ENCODE data around the gene HELLS. TPM values are rescaled to one million over a fixed set of nuclear protein-coding genes. Genes with fewer than 3 reads are reported as not detected.
"Not testable (repeated sequence)": the region's sequence is repeated elsewhere in the genome, so short reads cannot be mapped to it uniquely, and the experiment has no call there.

The HELLS gene
- total RNA-seq, 1 donor from 2014 or later: 314 TPM

DNA sequence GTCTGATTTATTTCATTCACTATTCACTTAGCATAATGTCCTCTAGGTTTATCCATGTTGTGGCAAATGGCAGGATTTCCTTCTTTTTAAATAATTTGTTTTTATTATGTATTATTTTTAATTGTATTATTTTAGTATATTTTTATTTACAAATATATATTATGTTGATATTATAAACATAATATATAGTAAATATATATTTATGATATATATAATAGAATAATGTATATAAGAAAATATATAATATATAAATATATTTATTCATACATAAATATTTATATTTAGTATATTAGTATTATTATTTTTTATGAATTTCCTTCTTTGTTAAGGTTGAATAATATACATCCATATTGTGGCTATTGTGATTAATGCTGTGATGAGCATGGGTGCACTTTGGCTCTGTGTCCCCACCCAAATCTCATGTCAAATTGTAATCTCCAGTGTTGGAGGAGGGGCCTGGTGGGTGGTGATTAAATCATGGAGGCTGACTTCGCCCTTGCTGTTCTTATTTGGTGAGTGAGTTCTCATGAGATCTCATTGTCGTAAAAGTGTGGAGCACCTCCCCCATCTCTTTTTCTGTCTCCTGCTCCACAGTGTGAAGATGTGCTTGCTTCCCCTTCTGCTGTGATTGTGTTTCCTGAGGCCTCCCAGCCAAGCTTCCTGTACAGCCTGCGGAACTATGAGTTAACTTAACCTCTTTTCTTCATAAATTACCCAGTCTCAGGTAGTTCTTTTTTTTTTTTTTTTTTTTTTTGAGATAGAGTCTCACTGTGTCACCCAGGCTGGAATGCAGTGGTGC is 85.7 kb downstream of the HELLS start:
- H3K27ac ChIP-seq: no peak overlapping the region
- H3K4me3 Mint-ChIP-seq: no peak overlapping the region
- no peaks in the 10 kb centered on the region for H3K27me3 ChIP-seq
- H3K27ac Mint-ChIP-seq: no peak overlapping the region
- H4K20me1 ChIP-seq (ENCODE audit: low read depth): no peaks in the 10 kb centered on the region
- H3K27me3 Mint-ChIP-seq (ENCODE audit: insufficient read depth, low read depth): no peaks in the 10 kb centered on the region
- no peaks in the 10 kb centered on the region for H3F3A ChIP-seq (ENCODE audit: low read depth)
- DNase-seq (ENCODE audit: low spot score): no peak
- TF ChIP-seq, protein P1, sequence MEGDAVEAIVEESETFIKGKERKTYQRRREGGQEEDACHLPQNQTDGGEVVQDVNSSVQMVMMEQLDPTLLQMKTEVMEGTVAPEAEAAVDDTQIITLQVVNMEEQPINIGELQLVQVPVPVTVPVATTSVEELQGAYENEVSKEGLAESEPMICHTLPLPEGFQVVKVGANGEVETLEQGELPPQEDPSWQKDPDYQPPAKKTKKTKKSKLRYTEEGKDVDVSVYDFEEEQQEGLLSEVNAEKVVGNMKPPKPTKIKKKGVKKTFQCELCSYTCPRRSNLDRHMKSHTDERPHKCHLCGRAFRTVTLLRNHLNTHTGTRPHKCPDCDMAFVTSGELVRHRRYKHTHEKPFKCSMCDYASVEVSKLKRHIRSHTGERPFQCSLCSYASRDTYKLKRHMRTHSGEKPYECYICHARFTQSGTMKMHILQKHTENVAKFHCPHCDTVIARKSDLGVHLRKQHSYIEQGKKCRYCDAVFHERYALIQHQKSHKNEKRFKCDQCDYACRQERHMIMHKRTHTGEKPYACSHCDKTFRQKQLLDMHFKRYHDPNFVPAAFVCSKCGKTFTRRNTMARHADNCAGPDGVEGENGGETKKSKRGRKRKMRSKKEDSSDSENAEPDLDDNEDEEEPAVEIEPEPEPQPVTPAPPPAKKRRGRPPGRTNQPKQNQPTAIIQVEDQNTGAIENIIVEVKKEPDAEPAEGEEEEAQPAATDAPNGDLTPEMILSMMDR (IDR thresholded peaks at IDR 0.05): no peak
- TF ChIP-seq EZH2phosphoT487 (IDR thresholded peaks at IDR 0.05) (no peak), EZH2 (IDR thresholded peaks at IDR 0.05) (no peak)
- H3K36me3 ChIP-seq: no peaks in the 10 kb centered on the region
- no peak overlapping the region for H3K4me3 ChIP-seq
- H3K4me1 ChIP-seq: no peaks in the 10 kb centered on the region
- H3K4me1 Mint-ChIP-seq: no peaks in the 10 kb centered on the region
- no peak overlapping the region for H3K9ac ChIP-seq
- H3K9me3 ChIP-seq (ENCODE audit: low read depth): no peaks in the 10 kb centered on the region
- H3K79me2 ChIP-seq (ENCODE audit: low read depth): no peaks in the 10 kb centered on the region
- no peak overlapping the region for H3K4me2 ChIP-seq
- no peaks in the 10 kb centered on the region for H3K36me3 Mint-ChIP-seq
- peaks cover 13% of the 10 kb centered on the region for H3K9me3 Mint-ChIP-seq
- H2AFZ ChIP-seq (replicated peaks): no peak overlapping the region

DNA sequence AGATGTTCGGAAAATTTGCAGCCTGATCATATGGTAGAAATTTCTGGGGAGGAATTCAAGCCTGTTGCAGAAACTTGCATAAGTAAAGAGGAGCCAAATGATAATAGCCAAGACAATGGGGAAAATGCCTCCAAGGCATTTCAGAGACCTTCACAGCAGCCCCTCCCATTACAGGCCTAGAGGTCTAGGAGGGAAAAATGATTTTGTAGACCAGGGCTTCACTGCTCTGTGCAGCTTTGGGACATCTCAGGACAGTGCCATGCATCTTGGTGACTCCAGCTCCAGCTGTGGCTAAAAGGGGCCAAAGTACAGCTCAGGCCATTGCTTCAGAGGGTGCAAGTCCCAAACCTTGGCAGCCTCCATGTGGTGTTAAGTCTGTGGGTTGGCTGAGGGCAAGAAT is 87.4 kb downstream of the HELLS start:
- no peak overlapping the region for H3K4me3 ChIP-seq
- TF ChIP-seq, protein P1 (IDR thresholded peaks at IDR 0.05): no peak
- no peak for TF ChIP-seq EZH2phosphoT487 (IDR thresholded peaks at IDR 0.05)
- no peak for TF ChIP-seq EZH2 (IDR thresholded peaks at IDR 0.05)
- peaks cover 25% of the 10 kb centered on the region for H3K9me3 Mint-ChIP-seq
- H4K20me1 ChIP-seq (ENCODE audit: low read depth): no peaks in the 10 kb centered on the region
- no peaks in the 10 kb centered on the region for H3K36me3 Mint-ChIP-seq
- no peaks in the 10 kb centered on the region for H3K79me2 ChIP-seq (ENCODE audit: low read depth)
- H3K4me1 ChIP-seq: no peaks in the 10 kb centered on the region
- DNase-seq (ENCODE audit: low spot score): no peak
- H3F3A ChIP-seq (ENCODE audit: low read depth): no peaks in the 10 kb centered on the region
- H3K9me3 ChIP-seq (ENCODE audit: low read depth): no peaks in the 10 kb centered on the region
- H3K27me3 Mint-ChIP-seq (ENCODE audit: insufficient read depth, low read depth): no peaks in the 10 kb centered on the region
- no peaks in the 10 kb centered on the region for H3K4me1 Mint-ChIP-seq
- H2AFZ ChIP-seq (replicated peaks): no peak overlapping the region
- H3K9ac ChIP-seq: no peak overlapping the region
- H3K36me3 ChIP-seq: no peaks in the 10 kb centered on the region
- H3K27ac Mint-ChIP-seq: no peak overlapping the region
- no peak overlapping the region for H3K27ac ChIP-seq
- H3K4me2 ChIP-seq: no peak overlapping the region
- H3K4me3 Mint-ChIP-seq: no peak overlapping the region
- H3K27me3 ChIP-seq: no peaks in the 10 kb centered on the region

DNA sequence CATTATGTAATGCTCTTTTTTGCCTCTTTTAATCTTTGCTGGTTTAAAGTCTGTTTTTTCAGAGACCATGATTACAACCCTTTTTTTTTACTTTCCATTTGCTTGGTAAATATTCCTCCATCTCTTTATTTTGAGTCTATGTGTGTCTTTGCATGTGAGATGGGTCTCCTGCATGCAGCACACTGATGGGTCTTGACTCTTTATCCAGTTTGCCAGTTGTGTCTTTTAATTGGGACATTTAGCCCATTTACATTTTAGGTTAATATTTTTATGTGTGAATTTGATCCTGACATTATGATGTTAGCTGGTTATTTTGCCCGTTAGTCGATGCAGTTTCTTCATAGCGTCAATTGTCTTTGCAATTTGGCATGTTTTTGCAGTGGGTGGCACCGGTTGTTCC is 92.5 kb downstream of the HELLS start:
- not testable (repeated sequence) for H3K79me2 ChIP-seq (ENCODE audit: low read depth); H3F3A ChIP-seq (ENCODE audit: low read depth); H3K9ac ChIP-seq; H2AFZ ChIP-seq (replicated peaks); H3K27me3 ChIP-seq; H3K27ac Mint-ChIP-seq; H3K27ac ChIP-seq; H3K36me3 Mint-ChIP-seq; H3K4me3 ChIP-seq; H3K4me1 Mint-ChIP-seq; DNase-seq (ENCODE audit: low spot score); H3K36me3 ChIP-seq; H3K9me3 ChIP-seq (ENCODE audit: low read depth); H4K20me1 ChIP-seq (ENCODE audit: low read depth); H3K27me3 Mint-ChIP-seq (ENCODE audit: insufficient read depth, low read depth); H3K4me2 ChIP-seq; H3K4me1 ChIP-seq; H3K4me3 Mint-ChIP-seq
- peaks cover 32% of the 10 kb centered on the region for H3K9me3 Mint-ChIP-seq

DNA sequence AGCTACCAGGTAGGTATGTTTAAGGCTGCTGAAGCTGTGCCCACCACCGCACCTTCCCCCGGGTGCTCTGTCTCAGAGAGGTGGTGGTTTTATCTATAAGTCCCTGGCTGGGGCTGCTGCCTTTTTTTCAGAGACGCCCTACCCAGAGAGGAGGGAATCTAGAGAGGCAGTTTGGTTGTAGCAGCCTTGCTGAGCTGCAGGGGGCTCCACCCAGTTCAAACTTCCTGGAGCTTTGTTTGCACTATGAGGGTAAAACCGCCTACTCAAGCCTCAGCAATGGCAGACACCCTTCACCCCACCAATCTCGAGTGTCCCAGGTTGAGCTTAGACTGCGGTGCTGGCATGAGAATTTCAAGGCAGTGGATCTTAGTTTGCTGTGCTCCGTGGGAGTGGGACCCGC is 94.3 kb downstream of the HELLS start:
- H3K27ac Mint-ChIP-seq: no peak overlapping the region
- no peak overlapping the region for H3K4me3 Mint-ChIP-seq
- H3K4me3 ChIP-seq: no peak overlapping the region
- no peaks in the 10 kb centered on the region for H3K27me3 ChIP-seq
- H3K36me3 ChIP-seq: no peaks in the 10 kb centered on the region
- no peaks in the 10 kb centered on the region for H3K79me2 ChIP-seq (ENCODE audit: low read depth)
- H3K4me1 Mint-ChIP-seq: no peaks in the 10 kb centered on the region
- H3K9ac ChIP-seq: no peak overlapping the region
- peaks cover 2% of the 10 kb centered on the region for H3K36me3 Mint-ChIP-seq
- TF ChIP-seq EZH2phosphoT487 (IDR thresholded peaks at IDR 0.05) (no peak), EZH2 (IDR thresholded peaks at IDR 0.05) (no peak)
- TF ChIP-seq, protein P1 (IDR thresholded peaks at IDR 0.05): no peak
- no peaks in the 10 kb centered on the region for H4K20me1 ChIP-seq (ENCODE audit: low read depth)
- no peaks in the 10 kb centered on the region for H3K27me3 Mint-ChIP-seq (ENCODE audit: insufficient read depth, low read depth)
- H3K9me3 Mint-ChIP-seq: peaks cover 32% of the 10 kb centered on the region
- no peak overlapping the region for H3K27ac ChIP-seq
- H3K4me1 ChIP-seq: no peaks in the 10 kb centered on the region
- no peak for DNase-seq (ENCODE audit: low spot score)
- H3F3A ChIP-seq (ENCODE audit: low read depth): no peaks in the 10 kb centered on the region
- no peak overlapping the region for H3K4me2 ChIP-seq
- H3K9me3 ChIP-seq (ENCODE audit: low read depth): no peaks in the 10 kb centered on the region
- no peak overlapping the region for H2AFZ ChIP-seq (replicated peaks)

Data from neural progenitor cell (in vitro differentiated cells).